Measurements from ENCODE around the gene GLDC.
"Not testable (repeated sequence)": the region's sequence is repeated elsewhere in the genome, so short reads cannot be mapped to it uniquely, and the experiment has no call there.

The GLDC gene

GRCh38 chr9:6645355-6646292 is at the start of gene GLDC:
GLDC (minus strand) TSS chr9:6645729; CDS start chr9:6645499, 230 bp downstream.
- DNase-seq (ENCODE audit: low spot score): no peak

GRCh38 chr9:6692881-6693361 is 47.4 kb upstream of the GLDC start:
- no peak for DNase-seq (ENCODE audit: low spot score)

- no peak for DNase-seq (ENCODE audit: low spot score)
Measured at GRCh38 chr9:6692433-6692832, 46.9 kb upstream of the GLDC start.

- DNase-seq (ENCODE audit: low spot score): not testable (repeated sequence)
Measured at GRCh38 chr9:6690675-6691070, 45.1 kb upstream of the GLDC start.

- no peak for DNase-seq (ENCODE audit: low spot score)
Measured at GRCh38 chr9:6689893-6690674, 44.6 kb upstream of the GLDC start.

GRCh38 chr9:6687180-6687579 is 41.7 kb upstream of the GLDC start:
- DNase-seq (ENCODE audit: low spot score): no peak

GRCh38 chr9:6686396-6686795 is 40.9 kb upstream of the GLDC start:
- DNase-seq (ENCODE audit: low spot score): peak; percentile 24

GRCh38 chr9:6681957-6682501 is 36.5 kb upstream of the GLDC start:
- no peak for DNase-seq (ENCODE audit: low spot score)

GRCh38 chr9:6681147-6681956 is 35.8 kb upstream of the GLDC start:
- DNase-seq (ENCODE audit: low spot score): peak; percentile 99

- DNase-seq (ENCODE audit: low spot score): peak; percentile 49
Measured at GRCh38 chr9:6680797-6681146, 35.2 kb upstream of the GLDC start.

GRCh38 chr9:6677803-6678202 is 32.3 kb upstream of the GLDC start:
- DNase-seq (ENCODE audit: low spot score): no peak

- DNase-seq (ENCODE audit: low spot score): no peak
Measured at GRCh38 chr9:6676254-6676921, 30.9 kb upstream of the GLDC start.

GRCh38 chr9:6675268-6675667 is 29.7 kb upstream of the GLDC start:
- DNase-seq (ENCODE audit: low spot score): no peak

GRCh38 chr9:6673326-6674025 is 27.9 kb upstream of the GLDC start:
- DNase-seq (ENCODE audit: low spot score): no peak

- no peak for DNase-seq (ENCODE audit: low spot score)
Measured at GRCh38 chr9:6672118-6672517, 26.6 kb upstream of the GLDC start.

GRCh38 chr9:6671416-6671815 is 25.9 kb upstream of the GLDC start:
- no peak for DNase-seq (ENCODE audit: low spot score)

- no peak for DNase-seq (ENCODE audit: low spot score)
Measured at GRCh38 chr9:6669881-6670280, 24.4 kb upstream of the GLDC start.

GRCh38 chr9:6667633-6668280 is 22.2 kb upstream of the GLDC start:
- peak; percentile 47 for DNase-seq (ENCODE audit: low spot score)

- DNase-seq (ENCODE audit: low spot score): no peak
Measured at GRCh38 chr9:6667080-6667479, 21.6 kb upstream of the GLDC start.

- DNase-seq (ENCODE audit: low spot score): no peak
Measured at GRCh38 chr9:6665628-6666027, 20.1 kb upstream of the GLDC start.
